ENCODE results near the gene LAMC1.

GRCh38 chr1:183061194-183061593 lies 38.0 kb downstream of the LAMC1 start:
- TF ChIP-seq, protein P1, sequence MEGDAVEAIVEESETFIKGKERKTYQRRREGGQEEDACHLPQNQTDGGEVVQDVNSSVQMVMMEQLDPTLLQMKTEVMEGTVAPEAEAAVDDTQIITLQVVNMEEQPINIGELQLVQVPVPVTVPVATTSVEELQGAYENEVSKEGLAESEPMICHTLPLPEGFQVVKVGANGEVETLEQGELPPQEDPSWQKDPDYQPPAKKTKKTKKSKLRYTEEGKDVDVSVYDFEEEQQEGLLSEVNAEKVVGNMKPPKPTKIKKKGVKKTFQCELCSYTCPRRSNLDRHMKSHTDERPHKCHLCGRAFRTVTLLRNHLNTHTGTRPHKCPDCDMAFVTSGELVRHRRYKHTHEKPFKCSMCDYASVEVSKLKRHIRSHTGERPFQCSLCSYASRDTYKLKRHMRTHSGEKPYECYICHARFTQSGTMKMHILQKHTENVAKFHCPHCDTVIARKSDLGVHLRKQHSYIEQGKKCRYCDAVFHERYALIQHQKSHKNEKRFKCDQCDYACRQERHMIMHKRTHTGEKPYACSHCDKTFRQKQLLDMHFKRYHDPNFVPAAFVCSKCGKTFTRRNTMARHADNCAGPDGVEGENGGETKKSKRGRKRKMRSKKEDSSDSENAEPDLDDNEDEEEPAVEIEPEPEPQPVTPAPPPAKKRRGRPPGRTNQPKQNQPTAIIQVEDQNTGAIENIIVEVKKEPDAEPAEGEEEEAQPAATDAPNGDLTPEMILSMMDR (IDR thresholded peaks at IDR 0.05): no peak
- no peak for TF ChIP-seq POLR2A (IDR thresholded peaks at IDR 0.05)
- no peak for TF ChIP-seq EP300 (IDR thresholded peaks at IDR 0.05)

Data from tibial nerve (tissue), 4 donors.